ENCODE measurements around the gene MADCAM1. TPM values are rescaled to one million over a fixed set of nuclear protein-coding genes. Genes with fewer than 3 reads are reported as not detected.
"Not testable (repeated sequence)": the region's sequence is repeated elsewhere in the genome, so short reads cannot be mapped to it uniquely, and the experiment has no call there.

MADCAM1 gene
- total and polyA plus RNA-seq, 2 donors from 2014 or later = 0.50 to 0.77 TPM

DNA sequence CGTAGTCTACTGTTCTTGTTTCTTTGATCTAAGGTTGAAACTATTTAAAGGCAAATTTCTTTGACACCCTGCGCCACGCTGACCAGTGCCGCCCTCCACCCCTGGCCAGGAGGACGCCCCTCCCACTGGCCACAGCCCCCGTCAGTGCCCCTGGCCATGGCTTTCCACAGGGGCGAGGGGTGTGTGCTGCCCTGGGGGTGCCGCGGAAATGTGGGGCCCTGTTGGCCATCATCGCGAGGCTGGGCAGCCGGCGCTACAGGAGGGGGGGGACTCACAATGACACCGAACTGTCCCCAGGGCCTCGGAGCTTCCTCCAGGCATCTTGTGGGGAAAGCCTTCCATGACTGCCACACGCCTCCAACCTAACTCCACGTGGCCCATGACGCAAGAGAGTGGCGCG, 46.4 kb upstream of the MADCAM1 start:
- DNase-seq = no peak
- TF ChIP-seq, protein P1, sequence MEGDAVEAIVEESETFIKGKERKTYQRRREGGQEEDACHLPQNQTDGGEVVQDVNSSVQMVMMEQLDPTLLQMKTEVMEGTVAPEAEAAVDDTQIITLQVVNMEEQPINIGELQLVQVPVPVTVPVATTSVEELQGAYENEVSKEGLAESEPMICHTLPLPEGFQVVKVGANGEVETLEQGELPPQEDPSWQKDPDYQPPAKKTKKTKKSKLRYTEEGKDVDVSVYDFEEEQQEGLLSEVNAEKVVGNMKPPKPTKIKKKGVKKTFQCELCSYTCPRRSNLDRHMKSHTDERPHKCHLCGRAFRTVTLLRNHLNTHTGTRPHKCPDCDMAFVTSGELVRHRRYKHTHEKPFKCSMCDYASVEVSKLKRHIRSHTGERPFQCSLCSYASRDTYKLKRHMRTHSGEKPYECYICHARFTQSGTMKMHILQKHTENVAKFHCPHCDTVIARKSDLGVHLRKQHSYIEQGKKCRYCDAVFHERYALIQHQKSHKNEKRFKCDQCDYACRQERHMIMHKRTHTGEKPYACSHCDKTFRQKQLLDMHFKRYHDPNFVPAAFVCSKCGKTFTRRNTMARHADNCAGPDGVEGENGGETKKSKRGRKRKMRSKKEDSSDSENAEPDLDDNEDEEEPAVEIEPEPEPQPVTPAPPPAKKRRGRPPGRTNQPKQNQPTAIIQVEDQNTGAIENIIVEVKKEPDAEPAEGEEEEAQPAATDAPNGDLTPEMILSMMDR (IDR thresholded peaks at IDR 0.05; ENCODE audit: borderline replicate concordance, extremely low read depth, insufficient read depth) = no peak

GRCh38 chr19:450912-451481, 45.3 kb upstream of the MADCAM1 start:
- DNase-seq; H3K27me3 ChIP-seq (ENCODE audit: control insufficient read depth, insufficient read depth, low read length); FAIRE-seq; H3K27ac ChIP-seq (ENCODE audit: low read depth in 2 of 2, low read length in 2 of 2); H3K36me3 ChIP-seq (ENCODE audit: control insufficient read depth in 2 of 3, insufficient read depth in 3 of 3, low read length in 3 of 3); intact Hi-C loops (cut with DNase I); H3K9me3 ChIP-seq (ENCODE audit: control insufficient read depth in 2 of 3, insufficient read depth in 1 of 3, low read length in 3 of 3); H3K4me3 ChIP-seq (ENCODE audit: low read length in 3 of 3); H3K9ac ChIP-seq (ENCODE audit: low read length in 3 of 3); H3K4me1 ChIP-seq (ENCODE audit: control insufficient read depth in 2 of 3, insufficient read depth in 2 of 3, low read depth in 1 of 3, low read length in 3 of 3): not testable (repeated sequence)

More for the DNA sequence above, 46.4 kb upstream of the MADCAM1 start:
- no peak overlapping the region for H3K9ac ChIP-seq (ENCODE audit: low read length in 3 of 3)
- H3K4me1 ChIP-seq (ENCODE audit: control insufficient read depth in 2 of 3, insufficient read depth in 2 of 3, low read depth in 1 of 3, low read length in 3 of 3) = no peaks in the 10 kb centered on the region
- no peak overlapping the region for H3K4me3 ChIP-seq (ENCODE audit: low read length in 3 of 3)
- H3K27me3 ChIP-seq (ENCODE audit: control insufficient read depth, insufficient read depth, low read length) = no peaks in the 10 kb centered on the region
- H3K36me3 ChIP-seq (ENCODE audit: control insufficient read depth in 2 of 3, insufficient read depth in 3 of 3, low read length in 3 of 3) = no peaks in the 10 kb centered on the region
- H3K9me3 ChIP-seq (ENCODE audit: control insufficient read depth in 2 of 3, insufficient read depth in 1 of 3, low read length in 3 of 3) = no peaks in the 10 kb centered on the region
- no peak for FAIRE-seq
- intact Hi-C loops (cut with DNase I) = no loop called here
- no peak overlapping the region for H3K27ac ChIP-seq (ENCODE audit: low read depth in 2 of 2, low read length in 2 of 2)

- TF ChIP-seq, protein P1 (IDR thresholded peaks at IDR 0.05; ENCODE audit: borderline replicate concordance, extremely low read depth, insufficient read depth) = no peak
- no peaks in the 10 kb centered on the region for H3K27me3 ChIP-seq (ENCODE audit: control insufficient read depth, insufficient read depth, low read length)
- H3K4me1 ChIP-seq (ENCODE audit: control insufficient read depth in 2 of 3, insufficient read depth in 2 of 3, low read depth in 1 of 3, low read length in 3 of 3) = no peaks in the 10 kb centered on the region
- DNase-seq = no peak
- intact Hi-C loops (cut with DNase I) = no loop called here
- no peak for FAIRE-seq
- H3K9me3 ChIP-seq (ENCODE audit: control insufficient read depth in 2 of 3, insufficient read depth in 1 of 3, low read length in 3 of 3) = no peaks in the 10 kb centered on the region
- no peak overlapping the region for H3K9ac ChIP-seq (ENCODE audit: low read length in 3 of 3)
- H3K4me3 ChIP-seq (ENCODE audit: low read length in 3 of 3) = no peak overlapping the region
- no peak overlapping the region for H3K27ac ChIP-seq (ENCODE audit: low read depth in 2 of 2, low read length in 2 of 2)
- no peaks in the 10 kb centered on the region for H3K36me3 ChIP-seq (ENCODE audit: control insufficient read depth in 2 of 3, insufficient read depth in 3 of 3, low read length in 3 of 3)
These were observed 43.5 kb upstream of the MADCAM1 start for GRCh38 chr19:452829-453228.

- Histone ChIP-seq H3K27ac (ENCODE audit: low read depth in 2 of 2, low read length in 2 of 2) (no peak overlapping the region), H3K9ac (ENCODE audit: low read length in 3 of 3) (no peak overlapping the region), H3K9me3 (ENCODE audit: control insufficient read depth in 2 of 3, insufficient read depth in 1 of 3, low read length in 3 of 3) (no peaks in the 10 kb centered on the region), H3K4me3 (ENCODE audit: low read length in 3 of 3) (no peak overlapping the region), H3K36me3 (ENCODE audit: control insufficient read depth in 2 of 3, insufficient read depth in 3 of 3, low read length in 3 of 3) (no peaks in the 10 kb centered on the region), H3K4me1 (ENCODE audit: control insufficient read depth in 2 of 3, insufficient read depth in 2 of 3, low read depth in 1 of 3, low read length in 3 of 3) (no peaks in the 10 kb centered on the region), H3K27me3 (ENCODE audit: control insufficient read depth, insufficient read depth, low read length) (no peaks in the 10 kb centered on the region)
- no peak for FAIRE-seq
- DNase-seq = no peak
- intact Hi-C loops (cut with DNase I) = no loop called here
- TF ChIP-seq, protein P1 (IDR thresholded peaks at IDR 0.05; ENCODE audit: borderline replicate concordance, extremely low read depth, insufficient read depth) = no peak
These were observed 42.7 kb upstream of the MADCAM1 start for GRCh38 chr19:453606-454005.

Data from kidney (tissue), 14 donors.